Caco-2 (cell line): ENCODE results near the gene NYNRIN. TPM values are rescaled to one million over a fixed set of nuclear protein-coding genes. Genes with fewer than 3 reads are reported as not detected.

Experiments
- BruUV-seq: library from RNA; stranded (reverse); fragments of 400-500 nt; replicated peaks from 2 replicates; lab custom pipeline; 2021; lab: Mats Ljungman, UMichigan
- CTCF ChIA-PET: fragments of 300-600 bp; sonication (Branson Sonifier 250); formaldehyde crosslinking; loops from one replicate; lab custom pipeline; 2022; ENCODE audit warnings: antibody characterized with exemption; lab: Charles Lee
- POLR2A ChIA-PET: fragments of 300-600 bp; sonication (Branson Sonifier 250); formaldehyde crosslinking; loops from one replicate; lab custom pipeline; 2022; ENCODE audit warnings: antibody characterized with exemption; lab: Charles Lee
- DNase-seq, 2 experiments: peaks; one replicate each; pipeline versions ENCODE4 v3.0.0 to v3.0.0-alpha.2; 2020 to 2022
- H3K27me3 ChIP-seq: replicated peaks from 2 replicates; pipeline ENCODE4 v1.6.0; 2011; ENCODE audit warnings: low read length; ENCODE audit not compliant: control insufficient read depth, insufficient read depth
- H3K36me3 ChIP-seq: 2 replicates; pipeline ENCODE4 v1.5.1; 2011; ENCODE audit warnings: low read length; ENCODE audit not compliant: control insufficient read depth, insufficient read depth
- H3K4me1 ChIP-seq: fragments of 250-450 bp; sonication (Bioruptor Pico); 2 replicates; pipeline ENCODE4 v1.5.1; 2020; ENCODE audit warnings: mild to moderate bottlenecking
- H3K4me3 ChIP-seq: 2 replicates; pipeline ENCODE4 v1.5.1; 2011; ENCODE audit warnings: low read depth, mild to moderate bottlenecking, control low read depth, low read length
- H3K9me3 ChIP-seq: fragments of 250-450 bp; sonication (Bioruptor Pico); 2 replicates; pipeline ENCODE4 v1.5.1; 2020; ENCODE audit warnings: mild to moderate bottlenecking, moderate library complexity
- H3K27ac Mint-ChIP-seq: one replicate; pipeline ENCODE4 v1.8.0; 2022; ENCODE audit warnings: mixed read lengths; ENCODE audit not compliant: unreplicated experiment
- H3K27me3 Mint-ChIP-seq: one replicate; pipeline ENCODE4 v1.8.0; 2022; ENCODE audit warnings: mixed read lengths; ENCODE audit not compliant: insufficient read depth, unreplicated experiment
- H3K36me3 Mint-ChIP-seq: one replicate; pipeline ENCODE4 v1.8.0; 2022; ENCODE audit warnings: mild to moderate bottlenecking, mixed read lengths; ENCODE audit not compliant: insufficient read depth, unreplicated experiment
- H3K4me1 Mint-ChIP-seq: one replicate; pipeline ENCODE4 v1.8.0; 2022; ENCODE audit warnings: low read depth, mixed read lengths; ENCODE audit not compliant: unreplicated experiment
- H3K4me3 Mint-ChIP-seq: one replicate; pipeline ENCODE4 v1.8.0; 2022; ENCODE audit warnings: mild to moderate bottlenecking, moderate library complexity, mixed read lengths; ENCODE audit not compliant: unreplicated experiment
- H3K9me3 Mint-ChIP-seq: one replicate; pipeline ENCODE4 v1.8.0; 2022; ENCODE audit warnings: mixed read lengths; ENCODE audit not compliant: unreplicated experiment
- intact Hi-C: fragments of 100-400 bp; cut with micrococcal nuclease; formaldehyde crosslinking; loops from one replicate; pipeline ENCODE4 v1.10.0; 2022; ENCODE audit not compliant: unreplicated experiment
- total RNA-seq: library from RNA; stranded (reverse); gene quantifications from 2 replicates; pipeline ENCODE4 v1.2.3, GENCODE V29; 2022
- TF ChIP-seq, protein P1 (sequence below), 2 experiments: fragments of 200-600 bp in 1 of 2; IDR thresholded peaks; 1 replicate in 1 of 2; 2 replicates in 1 of 2; pipeline versions ENCODE4 v1.5.1 to v1.8.0; 2011 to 2022; ENCODE audit warnings: antibody characterized with exemption in 1 of 2, control low read depth in 1 of 2, inconsistent platforms in 1 of 2, low read depth in 1 of 2, low read length in 1 of 2, mild to moderate bottlenecking in 1 of 2, moderate library complexity in 1 of 2; ENCODE audit not compliant: insufficient read depth in 1 of 2, severe bottlenecking in 1 of 2, unreplicated experiment in 1 of 2

The NYNRIN gene
- total RNA-seq, 1 experiment from 2014 or later: 5.9 TPM

DNA sequence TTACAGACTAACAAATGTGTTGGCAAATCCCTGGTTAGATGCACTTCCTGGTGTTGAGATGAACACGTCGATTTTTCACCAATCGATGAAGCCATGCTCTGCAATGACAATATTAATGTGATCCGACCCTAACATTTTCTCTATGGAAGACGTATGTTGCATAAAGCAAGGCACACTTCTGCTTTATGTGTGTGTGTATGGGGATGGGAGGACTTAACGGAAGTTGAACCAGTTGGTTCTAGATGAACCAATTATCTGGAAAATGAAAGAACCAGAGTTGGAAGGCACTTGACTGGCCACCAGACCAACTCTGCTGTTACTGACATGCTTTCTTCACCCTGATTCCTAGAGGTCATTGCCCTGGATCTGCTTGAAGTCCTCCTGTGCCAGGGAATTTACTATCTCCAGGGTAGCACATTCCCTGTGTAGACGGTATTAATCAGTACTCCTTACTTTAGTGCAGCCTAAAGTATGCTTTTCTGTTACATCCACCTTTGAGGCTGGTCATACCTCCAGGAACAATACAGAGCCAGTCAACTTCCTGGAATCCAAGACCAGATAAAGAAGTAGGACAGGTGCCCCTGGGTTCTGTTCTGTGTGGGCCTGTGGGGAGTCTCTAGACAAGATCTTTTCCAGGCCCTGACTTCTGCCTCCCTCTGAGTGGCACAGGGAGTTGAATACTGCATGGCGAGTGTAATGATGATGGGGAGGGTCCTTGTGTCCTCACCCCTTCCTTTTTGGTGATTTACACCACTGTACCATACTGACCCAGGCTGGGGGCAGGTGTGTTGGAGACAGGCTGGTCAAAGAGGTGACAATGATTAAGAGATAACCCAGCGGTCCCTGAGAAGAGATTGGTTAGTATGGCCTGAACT lies 39.7 kb downstream of the NYNRIN start:
- Histone ChIP-seq H3K4me3 (no peak overlapping the region), H3K9me3 (no peaks in the 10 kb centered on the region), H3K4me1 (no peaks in the 10 kb centered on the region; the same call in 1 of the 2 replicates), H3K27me3 (no peaks in the 10 kb centered on the region), H3K36me3 (peaks cover 4% of the 10 kb centered on the region)
- CTCF ChIA-PET: interaction anchor here (2.2 kb wide), 1 partner anchor 72 kb away, joined by 22 read pairs; no protein-coding TSS in a partner anchor
- TF ChIP-seq, protein P1, sequence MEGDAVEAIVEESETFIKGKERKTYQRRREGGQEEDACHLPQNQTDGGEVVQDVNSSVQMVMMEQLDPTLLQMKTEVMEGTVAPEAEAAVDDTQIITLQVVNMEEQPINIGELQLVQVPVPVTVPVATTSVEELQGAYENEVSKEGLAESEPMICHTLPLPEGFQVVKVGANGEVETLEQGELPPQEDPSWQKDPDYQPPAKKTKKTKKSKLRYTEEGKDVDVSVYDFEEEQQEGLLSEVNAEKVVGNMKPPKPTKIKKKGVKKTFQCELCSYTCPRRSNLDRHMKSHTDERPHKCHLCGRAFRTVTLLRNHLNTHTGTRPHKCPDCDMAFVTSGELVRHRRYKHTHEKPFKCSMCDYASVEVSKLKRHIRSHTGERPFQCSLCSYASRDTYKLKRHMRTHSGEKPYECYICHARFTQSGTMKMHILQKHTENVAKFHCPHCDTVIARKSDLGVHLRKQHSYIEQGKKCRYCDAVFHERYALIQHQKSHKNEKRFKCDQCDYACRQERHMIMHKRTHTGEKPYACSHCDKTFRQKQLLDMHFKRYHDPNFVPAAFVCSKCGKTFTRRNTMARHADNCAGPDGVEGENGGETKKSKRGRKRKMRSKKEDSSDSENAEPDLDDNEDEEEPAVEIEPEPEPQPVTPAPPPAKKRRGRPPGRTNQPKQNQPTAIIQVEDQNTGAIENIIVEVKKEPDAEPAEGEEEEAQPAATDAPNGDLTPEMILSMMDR (IDR thresholded peaks at IDR 0.05; ENCODE audit: insufficient read depth in 1 of 2, low read depth in 1 of 2, low read length in 1 of 2, severe bottlenecking in 1 of 2, unreplicated experiment in 1 of 2): no peak
- intact Hi-C loops: no loop called here
- H3K4me3 Mint-ChIP-seq: no peak overlapping the region
- BruUV-seq: no TSS peak
- H3K9me3 Mint-ChIP-seq: no peaks in the 10 kb centered on the region
- H3K36me3 Mint-ChIP-seq: peaks cover 55% of the 10 kb centered on the region
- POLR2A ChIA-PET: no interaction called here
- peaks cover 9% of the 10 kb centered on the region for H3K4me1 Mint-ChIP-seq
- no peaks in the 10 kb centered on the region for H3K27me3 Mint-ChIP-seq
- DNase-seq: no peak
- no peak overlapping the region for H3K27ac Mint-ChIP-seq

DNA sequence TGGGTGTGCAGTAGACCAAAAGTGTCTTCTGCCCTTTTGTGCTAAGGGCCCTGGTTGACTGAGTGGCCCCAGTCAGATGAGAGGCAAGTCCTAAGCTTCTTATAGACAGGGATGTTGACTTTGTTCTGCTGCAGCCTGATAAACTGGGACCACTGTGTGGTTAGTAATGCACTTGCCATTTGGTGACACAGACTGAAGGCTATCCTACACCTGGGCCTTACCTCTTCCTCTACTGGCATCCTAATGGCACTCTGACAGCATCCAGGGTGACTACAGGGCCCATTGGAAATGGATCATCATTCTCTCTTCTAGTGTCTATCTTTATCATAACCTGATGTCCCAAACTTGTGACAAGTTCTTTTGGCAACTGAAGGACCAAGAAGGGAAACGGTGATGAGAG lies 40.5 kb downstream of the NYNRIN start:
- TF ChIP-seq, protein P1 (IDR thresholded peaks at IDR 0.05; ENCODE audit: insufficient read depth in 1 of 2, low read depth in 1 of 2, low read length in 1 of 2, severe bottlenecking in 1 of 2, unreplicated experiment in 1 of 2): no peak
- DNase-seq: no peak
- H3K9me3 ChIP-seq: no peaks in the 10 kb centered on the region
- Mint-ChIP-seq H3K36me3 (peaks cover 52% of the 10 kb centered on the region), H3K27me3 (no peaks in the 10 kb centered on the region), H3K4me1 (peaks cover 8% of the 10 kb centered on the region), H3K9me3 (no peaks in the 10 kb centered on the region), H3K27ac (no peak overlapping the region), H3K4me3 (no peak overlapping the region)
- H3K27me3 ChIP-seq: no peaks in the 10 kb centered on the region
- no TSS peak for BruUV-seq
- no peak overlapping the region for H3K4me3 ChIP-seq
- H3K4me1 ChIP-seq: no peaks in the 10 kb centered on the region; the same call in 1 of the 2 replicates
- H3K36me3 ChIP-seq: peaks cover 4% of the 10 kb centered on the region
- ChIA-PET POLR2A (no interaction called here), CTCF (no interaction called here)
- intact Hi-C loops: no loop called here

DNA sequence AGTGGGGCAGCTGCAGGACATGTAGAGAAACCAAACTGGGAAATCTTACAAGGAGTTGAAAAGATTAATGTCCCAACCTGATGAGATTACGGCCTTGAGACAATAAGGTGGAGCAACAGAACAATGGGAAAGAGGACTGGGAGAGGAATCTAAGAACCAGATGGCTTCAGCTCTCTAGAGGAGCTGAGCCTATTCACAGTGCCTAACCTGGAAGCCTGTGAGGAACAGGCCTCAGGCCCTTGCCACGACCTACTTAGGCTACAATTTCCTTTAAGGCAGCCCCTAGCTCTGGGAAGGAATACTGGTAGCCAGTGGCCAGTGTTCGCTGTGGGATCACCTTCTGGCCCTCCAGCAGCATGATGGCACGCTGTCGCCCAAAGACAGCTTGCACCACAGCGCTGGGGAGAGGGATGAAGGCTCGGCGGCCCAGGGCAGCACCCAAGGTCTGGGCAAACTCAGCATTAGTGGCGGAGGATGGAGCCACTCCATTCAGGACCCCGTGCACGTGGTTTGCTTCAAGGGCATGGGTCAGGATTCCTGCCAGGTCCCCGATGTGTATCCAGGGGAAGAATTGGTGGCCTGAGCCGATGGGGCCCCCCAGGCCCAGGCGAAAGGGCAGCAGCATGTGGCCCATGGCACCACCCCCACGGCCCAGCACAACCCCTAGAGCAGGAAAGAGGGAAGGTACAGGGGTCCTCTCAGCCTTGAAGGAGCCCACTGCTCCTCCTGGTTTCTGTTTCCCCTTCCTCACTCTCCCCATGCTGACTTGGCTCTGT lies 41.2 kb downstream of the NYNRIN start:
- no peak overlapping the region for H3K4me3 ChIP-seq
- intact Hi-C loops: no loop called here
- Mint-ChIP-seq H3K27me3 (no peaks in the 10 kb centered on the region), H3K36me3 (peaks cover 52% of the 10 kb centered on the region), H3K4me1 (peaks cover 8% of the 10 kb centered on the region), H3K9me3 (no peaks in the 10 kb centered on the region), H3K27ac (no peak overlapping the region), H3K4me3 (peak overlapping the region; percentile 52)
- CTCF ChIA-PET: interaction anchor here (0.6 kb wide), 1 partner anchor 1810 kb away, joined by 3 read pairs; no protein-coding TSS in a partner anchor
- TF ChIP-seq, protein P1 (IDR thresholded peaks at IDR 0.05; ENCODE audit: insufficient read depth in 1 of 2, low read depth in 1 of 2, low read length in 1 of 2, severe bottlenecking in 1 of 2, unreplicated experiment in 1 of 2): no peak
- no peaks in the 10 kb centered on the region; the same call in 1 of the 2 replicates for H3K4me1 ChIP-seq
- no peaks in the 10 kb centered on the region for H3K9me3 ChIP-seq
- no peaks in the 10 kb centered on the region for H3K27me3 ChIP-seq
- POLR2A ChIA-PET: no interaction called here
- no TSS peak for BruUV-seq
- H3K36me3 ChIP-seq: peaks cover 4% of the 10 kb centered on the region
- DNase-seq: no peak
